Psoas muscle (tissue), 8 donors: ENCODE results near the gene ST14. TPM values are rescaled to one million over a fixed set of nuclear protein-coding genes. Genes with fewer than 3 reads are reported as not detected.
A peak's percentile ranks its signal among the peaks of the same experiment; 100 is the strongest.

ENCODE experiments used
- ATAC-seq, 4 donors: fragments of 200-7000 bp; cut with Tn5 transposase; one replicate each; pipeline ENCODE4 v1.9.1; 2020; ENCODE audit warnings: moderate library complexity in 3 of 4, mild to moderate bottlenecking in 2 of 4
- DNase-seq, 2 donors: peaks; one replicate each; pipeline ENCODE4 v3.0.0-alpha.2; 2020
- H3K27ac ChIP-seq: fragments of 200-600 bp; one replicate; pipeline ENCODE4 v1.8.0; 2022
- H3K27me3 ChIP-seq, 3 donors: fragments of 200-600 bp in 1 of 3; one replicate each; pipeline versions ENCODE4 v1.6.1 to v1.8.0; 2013 to 2022; ENCODE audit warnings: low read length in 2 of 3, mild to moderate bottlenecking in 2 of 3, moderate library complexity in 1 of 3; ENCODE audit not compliant: insufficient read depth in 3 of 3
- H3K36me3 ChIP-seq, 2 donors: fragments of 200-600 bp in 1 of 2; one replicate each; pipeline versions ENCODE4 v1.6.1 to v1.8.0; 2013 to 2022; ENCODE audit warnings: low read depth in 1 of 2, mild to moderate bottlenecking in 1 of 2, moderate library complexity in 1 of 2; ENCODE audit not compliant: insufficient read depth in 1 of 2
- H3K4me1 ChIP-seq: fragments of 200-600 bp; one replicate; pipeline ENCODE4 v1.8.0; 2022
- H3K4me3 ChIP-seq: fragments of 200-600 bp; one replicate; pipeline ENCODE4 v1.8.0; 2022; ENCODE audit warnings: mild to moderate bottlenecking
- H3K9me3 ChIP-seq: fragments of 200-600 bp; one replicate; pipeline ENCODE4 v1.8.0; 2022
- CTCF ChIP-seq: fragments of 200-600 bp; IDR thresholded peaks from one replicate; pipeline ENCODE4 v1.8.0; 2022; ENCODE audit warnings: antibody characterized with exemption
- WGBS, 3 donors: extraction: QIAGEN DNeasy Blood & Tissue Kit; methylation state at CpG; one replicate each; pipeline versions ENCODE4 v1.1.6 to v1.1.7; 2013; 5-methylcytosine and 5-hydroxymethylcytosine counted together
- intact Hi-C, 2 donors: fragments of 100-400 bp; cut with DNase I; formaldehyde crosslinking; loops; one replicate each; pipeline versions ENCODE4 v1.11.0 to v1.14.2; 2022
- polyA plus RNA-seq, 3 donors: library from polyadenylated mRNA; stranded (reverse); fragments of 200-250 nt; gene quantifications; one replicate each; pipeline ENCODE4 v1.2.3, GENCODE V29; 2013
- total RNA-seq, 4 donors: library from RNA; stranded (reverse); fragmentation: NEBNext Ultra II Directional in 2 of 4; extraction: Animal tissue kit (Norgen Biotek cat#: 25700) in 2 of 4; gene quantifications; one replicate each; pipeline versions ENCODE4 v1.2.1 to v1.2.4, GENCODE V29; 2021 to 2023
- donor health status: healthy with polysubstance abuse.
- donor health status: DM: no; HTN: no; CAD: no; lungs with moderate emphysema.
- donor health status: Bipolar disorder and iron deficiency.
- donor health status: healthy.
- donor health status: DM: yes; HTN: yes; CAD: no.
- donor health status: DM: no; HTN: no; CAD: no.
- donor health status: DM: no; HTN: no; CAD: no.
- donor health status: DM: yes; HTN: yes; CAD: no.

ST14 gene
- total and polyA plus RNA-seq, 7 donors: 0.22 to 0.77 (median 0.51) TPM

- intact Hi-C loops: no loop called here
These were observed 14.2 kb upstream of the ST14 start for GRCh38 chr11:130145311-130145812.

GRCh38 chr11:130145975-130146776, 13.4 kb upstream of the ST14 start:
- H3K36me3 ChIP-seq: peaks cover 17 to 60% of the 10 kb centered on the region in 2 donors
- H3K27ac ChIP-seq: no peak overlapping the region
- DNase-seq (peak in 1 of 2 donors; percentile 34), ATAC-seq (peak; percentile 55 to 68 (median 61))
- no peaks in the 10 kb centered on the region for H3K27me3 ChIP-seq
- intact Hi-C loops: no loop called here
- TF ChIP-seq CTCF: no peak
- 69 to 81% (median 72%) methylated on average over 15 of the region's 15 CpGs for WGBS, 3 donors
- no peaks in the 10 kb centered on the region for H3K9me3 ChIP-seq
- no peak overlapping the region for H3K4me3 ChIP-seq
- H3K4me1 ChIP-seq: no peaks in the 10 kb centered on the region

More at GRCh38 chr11:130145311-130145812, 14.2 kb upstream of the ST14 start:
- Histone ChIP-seq H3K9me3 (no peaks in the 10 kb centered on the region), H3K4me1 (no peaks in the 10 kb centered on the region), H3K27ac (no peak overlapping the region), H3K27me3 (no peaks in the 10 kb centered on the region), H3K4me3 (no peak overlapping the region), H3K36me3 (peaks cover 17 to 68% of the 10 kb centered on the region in 2 donors)
- 95 to 99% (median 98%) methylated on average over 3 of the region's 3 CpGs for WGBS, 3 donors
- ATAC-seq (no peak), DNase-seq (no peak)
- TF ChIP-seq CTCF: no peak

- intact Hi-C loops: no loop called here
These were observed 12.8 kb upstream of the ST14 start for GRCh38 chr11:130146796-130147195.

GRCh38 chr11:130148796-130149326, 10.7 kb upstream of the ST14 start:
- intact Hi-C loops: no loop called here
- WGBS, 3 donors: 94 to 96% (median 95%) methylated on average over 12 of the region's 12 CpGs
- Histone ChIP-seq H3K4me1 (no peaks in the 10 kb centered on the region), H3K27me3 (no peaks in the 10 kb centered on the region), H3K27ac (no peak overlapping the region), H3K36me3 (peaks cover 9 to 33% of the 10 kb centered on the region in 2 donors), H3K4me3 (no peak overlapping the region), H3K9me3 (no peaks in the 10 kb centered on the region)
- no peak for TF ChIP-seq CTCF
- ATAC-seq (no peak), DNase-seq (no peak)

More at GRCh38 chr11:130146796-130147195, 12.8 kb upstream of the ST14 start:
- H3K4me1 ChIP-seq: no peaks in the 10 kb centered on the region
- no peak overlapping the region for H3K4me3 ChIP-seq
- H3K27me3 ChIP-seq: no peaks in the 10 kb centered on the region
- peaks cover 13 to 54% of the 10 kb centered on the region in 2 donors for H3K36me3 ChIP-seq
- no peak for DNase-seq
- no peak for TF ChIP-seq CTCF
- peak; percentile 57 to 70 (median 62) for ATAC-seq
- 63 to 76% (median 72%) methylated on average over 5 of the region's 5 CpGs for WGBS, 3 donors
- no peak overlapping the region for H3K27ac ChIP-seq
- no peaks in the 10 kb centered on the region for H3K9me3 ChIP-seq
